Smooth muscle cell (in vitro differentiated cells): Measurements from ENCODE around the gene CDR2. TPM values are rescaled to one million over a fixed set of nuclear protein-coding genes. Genes with fewer than 3 reads are reported as not detected.
"Not testable (repeated sequence)": the region's sequence is repeated elsewhere in the genome, so short reads cannot be mapped to it uniquely, and the experiment has no call there.

Experiments
- DNase-seq: peaks from one replicate; lab custom pipeline; 2025; ENCODE audit not compliant: unreplicated experiment; lab: John Stamatoyannopoulos, UW
- H2AFZ ChIP-seq: fragments of 200-600 bp; sonication (generic); 2 replicates; pipeline ENCODE4 v1.6.0; 2016; ENCODE audit warnings: antibody characterized with exemption, low read depth, mild to moderate bottlenecking
- H3F3A ChIP-seq: fragments of 200-600 bp; sonication (generic); 2 replicates; pipeline ENCODE4 v1.6.0; 2017; ENCODE audit warnings: antibody characterized with exemption, low read depth
- H3K27ac ChIP-seq: fragments of 200-600 bp; sonication (generic); 2 replicates; pipeline ENCODE4 v1.5.1; 2016; ENCODE audit warnings: low read depth, mild to moderate bottlenecking
- H3K27me3 ChIP-seq: fragments of 200-600 bp; sonication (generic); 2 replicates; pipeline ENCODE4 v1.6.1; 2016; ENCODE audit warnings: low read depth, mild to moderate bottlenecking
- H3K36me3 ChIP-seq: fragments of 200-600 bp; sonication (generic); 2 replicates; pipeline ENCODE4 v1.5.1; 2016; ENCODE audit warnings: low read depth
- H3K4me1 ChIP-seq: fragments of 200-600 bp; sonication (generic); 2 replicates; pipeline ENCODE4 v1.5.1; 2016; ENCODE audit warnings: low read depth
- H3K4me2 ChIP-seq: fragments of 200-600 bp; sonication (generic); 2 replicates; pipeline ENCODE4 v1.6.0; 2016; ENCODE audit warnings: mild to moderate bottlenecking
- H3K4me3 ChIP-seq: fragments of 200-600 bp; sonication (generic); 2 replicates; pipeline ENCODE4 v1.5.1; 2016; ENCODE audit warnings: mild to moderate bottlenecking
- H3K79me2 ChIP-seq: fragments of 200-600 bp; sonication (generic); 2 replicates; pipeline ENCODE4 v1.6.0; 2016; ENCODE audit warnings: low read depth, mild to moderate bottlenecking
- H3K9ac ChIP-seq: fragments of 200-600 bp; sonication (generic); 2 replicates; pipeline ENCODE4 v1.6.0; 2016; ENCODE audit warnings: low read depth
- H3K9me3 ChIP-seq: fragments of 200-600 bp; sonication (generic); replicated peaks from 2 replicates; pipeline ENCODE4 v1.5.1; 2016; ENCODE audit warnings: low read depth
- H4K20me1 ChIP-seq: fragments of 200-600 bp; sonication (generic); 2 replicates; pipeline ENCODE4 v1.6.0; 2016; ENCODE audit warnings: low read depth
- WGBS: methylation state at CpG from one replicate; pipeline ENCODE4 v1.1.7; 2016; ENCODE audit warnings: low lambda C conversion rate; 5-methylcytosine and 5-hydroxymethylcytosine counted together
- polyA plus RNA-seq: library from polyadenylated mRNA; unstranded; fragments of >200 nt; fragmentation: Nextera tagmentation; extraction: Ambion mirVana; gene quantifications from 2 replicates; pipeline ENCODE4 v1.2.1, GENCODE V29; 2016
- total RNA-seq: library from RNA; depleted of rRNA; stranded (reverse); fragments of >200 nt; gene quantifications from 2 replicates; pipeline ENCODE4 v1.2.3, GENCODE V29; 2014
- TF ChIP-seq, protein P1 (sequence below): fragments of 200-600 bp; sonication (generic); IDR thresholded peaks from 2 replicates; pipeline ENCODE4 v1.5.1; 2017; ENCODE audit warnings: borderline replicate concordance, mild to moderate bottlenecking, antibody characterized with exemption; ENCODE audit not compliant: insufficient read depth, poor library complexity, severe bottlenecking

The CDR2 gene
- total and polyA plus RNA-seq, 2 experiments from 2014 or later: 47.4 to 67.3 TPM

GRCh38 chr16:22419908-22420307 is 45.5 kb upstream of the CDR2 start:
- TF ChIP-seq, protein P1, sequence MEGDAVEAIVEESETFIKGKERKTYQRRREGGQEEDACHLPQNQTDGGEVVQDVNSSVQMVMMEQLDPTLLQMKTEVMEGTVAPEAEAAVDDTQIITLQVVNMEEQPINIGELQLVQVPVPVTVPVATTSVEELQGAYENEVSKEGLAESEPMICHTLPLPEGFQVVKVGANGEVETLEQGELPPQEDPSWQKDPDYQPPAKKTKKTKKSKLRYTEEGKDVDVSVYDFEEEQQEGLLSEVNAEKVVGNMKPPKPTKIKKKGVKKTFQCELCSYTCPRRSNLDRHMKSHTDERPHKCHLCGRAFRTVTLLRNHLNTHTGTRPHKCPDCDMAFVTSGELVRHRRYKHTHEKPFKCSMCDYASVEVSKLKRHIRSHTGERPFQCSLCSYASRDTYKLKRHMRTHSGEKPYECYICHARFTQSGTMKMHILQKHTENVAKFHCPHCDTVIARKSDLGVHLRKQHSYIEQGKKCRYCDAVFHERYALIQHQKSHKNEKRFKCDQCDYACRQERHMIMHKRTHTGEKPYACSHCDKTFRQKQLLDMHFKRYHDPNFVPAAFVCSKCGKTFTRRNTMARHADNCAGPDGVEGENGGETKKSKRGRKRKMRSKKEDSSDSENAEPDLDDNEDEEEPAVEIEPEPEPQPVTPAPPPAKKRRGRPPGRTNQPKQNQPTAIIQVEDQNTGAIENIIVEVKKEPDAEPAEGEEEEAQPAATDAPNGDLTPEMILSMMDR: no peak
- Histone ChIP-seq H3K4me1 (no peaks in the 10 kb centered on the region), H3K27ac (no peak overlapping the region), H2AFZ (no peak overlapping the region), H3K36me3 (no peaks in the 10 kb centered on the region), H3F3A (no peaks in the 10 kb centered on the region), H3K9ac (no peak overlapping the region), H4K20me1 (no peaks in the 10 kb centered on the region), H3K4me3 (no peak overlapping the region), H3K27me3 (no peaks in the 10 kb centered on the region), H3K9me3 (no peaks in the 10 kb centered on the region), H3K4me2 (no peak overlapping the region), H3K79me2 (no peaks in the 10 kb centered on the region)
- WGBS: 97% methylated on average over 8 of the region's 11 CpGs
- no peak for DNase-seq

- Histone ChIP-seq H2AFZ (no peak overlapping the region), H3K4me2 (no peak overlapping the region), H3K27me3 (no peaks in the 10 kb centered on the region), H3K36me3 (no peaks in the 10 kb centered on the region), H3K9ac (no peak overlapping the region), H3F3A (no peaks in the 10 kb centered on the region), H3K4me1 (no peaks in the 10 kb centered on the region), H3K9me3 (no peaks in the 10 kb centered on the region), H4K20me1 (no peaks in the 10 kb centered on the region), H3K79me2 (no peaks in the 10 kb centered on the region), H3K4me3 (no peak overlapping the region), H3K27ac (no peak overlapping the region)
- TF ChIP-seq, protein P1: no peak
- no peak for DNase-seq
- 97% methylated on average over 3 of the region's 3 CpGs for WGBS
Observed at GRCh38 chr16:22418826-22419225, 44.4 kb upstream of the CDR2 start.

DNA sequence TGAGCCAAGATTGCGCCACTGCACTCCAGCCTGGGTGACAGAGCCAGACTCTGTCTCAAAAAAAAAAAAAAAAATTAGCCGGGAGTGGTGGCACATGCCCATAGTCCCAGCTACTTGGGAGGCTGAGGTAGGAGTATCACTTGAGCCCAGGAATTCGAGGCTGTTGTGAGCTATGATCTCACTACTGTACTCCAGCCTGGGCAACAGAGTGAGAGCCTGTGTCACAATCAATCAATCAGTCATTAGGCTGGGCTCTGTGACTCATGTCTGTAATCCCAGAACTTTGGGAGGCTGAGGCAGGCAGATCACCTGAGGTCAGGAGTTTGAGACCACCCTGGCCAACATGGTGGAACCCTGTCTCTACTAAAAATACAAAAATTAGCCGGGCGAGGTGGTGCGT is 43.4 kb upstream of the CDR2 start:
- H3K4me1 ChIP-seq, H2AFZ ChIP-seq, H3K27ac ChIP-seq, H3K4me2 ChIP-seq, H3K9me3 ChIP-seq, DNase-seq, H3F3A ChIP-seq, H3K4me3 ChIP-seq, H3K79me2 ChIP-seq, H3K9ac ChIP-seq, H3K36me3 ChIP-seq, H3K27me3 ChIP-seq, H4K20me1 ChIP-seq: not testable (repeated sequence)
- 97% methylated on average over 6 of the region's 6 CpGs for WGBS

- Histone ChIP-seq H3K36me3 (no peaks in the 10 kb centered on the region), H3K79me2 (no peaks in the 10 kb centered on the region), H3K9ac (no peak overlapping the region), H4K20me1 (no peaks in the 10 kb centered on the region), H3K9me3 (no peaks in the 10 kb centered on the region), H3K27ac (no peak overlapping the region), H3K27me3 (no peaks in the 10 kb centered on the region), H3K4me1 (no peaks in the 10 kb centered on the region), H3F3A (no peaks in the 10 kb centered on the region), H2AFZ (no peak overlapping the region), H3K4me2 (no peak overlapping the region), H3K4me3 (no peak overlapping the region)
- TF ChIP-seq, protein P1: no peak
- WGBS: 97% methylated on average over 4 of the region's 4 CpGs
- no peak for DNase-seq
Observed at GRCh38 chr16:22417019-22417418, 42.6 kb upstream of the CDR2 start.
